ENCODE measurements around the gene DAD1.

- TF ChIP-seq, protein P1, sequence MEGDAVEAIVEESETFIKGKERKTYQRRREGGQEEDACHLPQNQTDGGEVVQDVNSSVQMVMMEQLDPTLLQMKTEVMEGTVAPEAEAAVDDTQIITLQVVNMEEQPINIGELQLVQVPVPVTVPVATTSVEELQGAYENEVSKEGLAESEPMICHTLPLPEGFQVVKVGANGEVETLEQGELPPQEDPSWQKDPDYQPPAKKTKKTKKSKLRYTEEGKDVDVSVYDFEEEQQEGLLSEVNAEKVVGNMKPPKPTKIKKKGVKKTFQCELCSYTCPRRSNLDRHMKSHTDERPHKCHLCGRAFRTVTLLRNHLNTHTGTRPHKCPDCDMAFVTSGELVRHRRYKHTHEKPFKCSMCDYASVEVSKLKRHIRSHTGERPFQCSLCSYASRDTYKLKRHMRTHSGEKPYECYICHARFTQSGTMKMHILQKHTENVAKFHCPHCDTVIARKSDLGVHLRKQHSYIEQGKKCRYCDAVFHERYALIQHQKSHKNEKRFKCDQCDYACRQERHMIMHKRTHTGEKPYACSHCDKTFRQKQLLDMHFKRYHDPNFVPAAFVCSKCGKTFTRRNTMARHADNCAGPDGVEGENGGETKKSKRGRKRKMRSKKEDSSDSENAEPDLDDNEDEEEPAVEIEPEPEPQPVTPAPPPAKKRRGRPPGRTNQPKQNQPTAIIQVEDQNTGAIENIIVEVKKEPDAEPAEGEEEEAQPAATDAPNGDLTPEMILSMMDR (optimal IDR thresholded peaks at IDR 0.05 in 1 of 3, IDR thresholded peaks at IDR 0.05 in 1 of 3, conservative IDR thresholded peaks at IDR 0.05 in 1 of 3; ENCODE audit: extremely low read depth in 1 of 3, insufficient read depth in 2 of 3, low read length in 3 of 3), result no peak
- no peak for TF ChIP-seq EZH2 (IDR thresholded peaks at IDR 0.05; ENCODE audit: low read length)
These were observed 13.8 kb upstream of the DAD1 start for GRCh38 chr14:22602862-22603261.

Data from keratinocyte (primary cell).